Activated CD8-positive, alpha-beta memory T cell treated with anti-CD3 and anti-CD28 coated beads, Interleukin-2, amount 10 ng/mL, durations not matched to agents 7 days and 5 days (primary cell): ENCODE data around the gene PYGB. TPM values are rescaled to one million over a fixed set of nuclear protein-coding genes. Genes with fewer than 3 reads are reported as not detected.

ENCODE experiments used
- ATAC-seq: fragments of 150-1000 bp; cut with Tn5 transposase; one replicate; pipeline ENCODE4 v1.10.0; 2021; ENCODE audit warnings: moderate library complexity
- CTCF ChIA-PET: fragments of 350-600 bp; sonication (Branson Sonifier 250); formaldehyde crosslinking; loops from one replicate; lab custom pipeline; 2021; ENCODE audit warnings: antibody characterized with exemption; lab: Charles Lee
- DNase-seq: peaks from one replicate; pipeline ENCODE4 v3.0.0-alpha.2; 2020
- H3K27ac Mint-ChIP-seq: one replicate; pipeline ENCODE4 v1.8.0; 2021; ENCODE audit warnings: mild to moderate bottlenecking, mixed read lengths
- H3K27me3 Mint-ChIP-seq: one replicate; pipeline ENCODE4 v1.8.0; 2021; ENCODE audit warnings: mixed read lengths
- H3K36me3 Mint-ChIP-seq: one replicate; pipeline ENCODE4 v1.8.0; 2021; ENCODE audit warnings: mild to moderate bottlenecking, mixed read lengths
- H3K4me1 Mint-ChIP-seq: one replicate; pipeline ENCODE4 v1.8.0; 2021; ENCODE audit warnings: mixed read lengths
- H3K4me3 Mint-ChIP-seq: one replicate; pipeline ENCODE4 v1.8.0; 2021; ENCODE audit warnings: mild to moderate bottlenecking, moderate library complexity, mixed read lengths
- H3K9me3 Mint-ChIP-seq: one replicate; pipeline ENCODE4 v1.8.0; 2022; ENCODE audit warnings: low read depth, mixed read lengths
- total RNA-seq, 2 experiments: library from RNA; stranded (reverse); gene quantifications; one replicate each; pipeline ENCODE4 v1.2.3, GENCODE V29; 2021

Gene PYGB
- total RNA-seq, 2 experiments from 2014 or later: 28.4 to 36.8 TPM

GRCh38 chr20:25285856-25286798, 38.2 kb downstream of the PYGB start:
- DNase-seq: no peak
- H3K4me3 Mint-ChIP-seq: no peak overlapping the region
- H3K27ac Mint-ChIP-seq: no peak overlapping the region
- no peaks in the 10 kb centered on the region for H3K9me3 Mint-ChIP-seq
- no peaks in the 10 kb centered on the region for H3K27me3 Mint-ChIP-seq
- CTCF ChIA-PET: no interaction called here
- H3K36me3 Mint-ChIP-seq: peaks cover 6% of the 10 kb centered on the region
- H3K4me1 Mint-ChIP-seq: no peaks in the 10 kb centered on the region
- ATAC-seq: no peak

- DNase-seq (no peak), ATAC-seq (no peak)
- no peaks in the 10 kb centered on the region for H3K4me1 Mint-ChIP-seq
- peaks cover 6% of the 10 kb centered on the region for H3K36me3 Mint-ChIP-seq
- H3K27ac Mint-ChIP-seq: no peak overlapping the region
- CTCF ChIA-PET: no interaction called here
- H3K9me3 Mint-ChIP-seq: no peaks in the 10 kb centered on the region
- no peak overlapping the region for H3K4me3 Mint-ChIP-seq
- no peaks in the 10 kb centered on the region for H3K27me3 Mint-ChIP-seq
These were observed 39.0 kb downstream of the PYGB start for GRCh38 chr20:25286917-25287316.

GRCh38 chr20:25287631-25288290, 39.9 kb downstream of the PYGB start:
- no peaks in the 10 kb centered on the region for H3K4me1 Mint-ChIP-seq
- H3K27ac Mint-ChIP-seq: no peak overlapping the region
- H3K27me3 Mint-ChIP-seq: no peaks in the 10 kb centered on the region
- CTCF ChIA-PET: interaction anchor here (0.6 to 0.7 kb wide), 2 partner anchors 294 to 1363 kb away, joined by 3 read pairs; no protein-coding TSS in a partner anchor
- no peak overlapping the region for H3K4me3 Mint-ChIP-seq
- no peak for DNase-seq
- no peaks in the 10 kb centered on the region for H3K9me3 Mint-ChIP-seq
- ATAC-seq: no peak
- H3K36me3 Mint-ChIP-seq: peaks cover 6% of the 10 kb centered on the region

- Mint-ChIP-seq H3K4me1 (no peaks in the 10 kb centered on the region), H3K27ac (no peak overlapping the region), H3K27me3 (no peaks in the 10 kb centered on the region), H3K4me3 (no peak overlapping the region), H3K36me3 (peaks cover 6% of the 10 kb centered on the region), H3K9me3 (no peaks in the 10 kb centered on the region)
- CTCF ChIA-PET: interaction anchor here (0.6 to 0.7 kb wide), 2 partner anchors 294 to 1364 kb away, joined by 3 read pairs; no protein-coding TSS in a partner anchor
- DNase-seq: no peak
- no peak for ATAC-seq
These were observed 40.7 kb downstream of the PYGB start for GRCh38 chr20:25288291-25289181.

- Mint-ChIP-seq H3K36me3 (peaks cover 6% of the 10 kb centered on the region), H3K27ac (no peak overlapping the region), H3K4me1 (no peaks in the 10 kb centered on the region), H3K4me3 (no peak overlapping the region), H3K9me3 (no peaks in the 10 kb centered on the region), H3K27me3 (no peaks in the 10 kb centered on the region)
- ATAC-seq (no peak), DNase-seq (no peak)
- CTCF ChIA-PET: no interaction called here
These were observed 42.2 kb downstream of the PYGB start for GRCh38 chr20:25289886-25290597.

- CTCF ChIA-PET: no interaction called here
- ATAC-seq (no peak), DNase-seq (no peak)
- no peaks in the 10 kb centered on the region for H3K36me3 Mint-ChIP-seq
- no peak overlapping the region for H3K27ac Mint-ChIP-seq
- H3K4me1 Mint-ChIP-seq: no peaks in the 10 kb centered on the region
- H3K9me3 Mint-ChIP-seq: no peaks in the 10 kb centered on the region
- no peak overlapping the region for H3K4me3 Mint-ChIP-seq
- no peaks in the 10 kb centered on the region for H3K27me3 Mint-ChIP-seq
These were observed 43.0 kb downstream of the PYGB start for GRCh38 chr20:25290646-25291431.

GRCh38 chr20:25291432-25292133, 43.7 kb downstream of the PYGB start:
- CTCF ChIA-PET: no interaction called here
- H3K36me3 Mint-ChIP-seq: no peaks in the 10 kb centered on the region

GRCh38 chr20:25292176-25292891, 44.4 kb downstream of the PYGB start:
- Mint-ChIP-seq H3K9me3 (no peaks in the 10 kb centered on the region), H3K4me1 (peaks cover 7% of the 10 kb centered on the region), H3K27me3 (no peaks in the 10 kb centered on the region), H3K4me3 (no peak overlapping the region), H3K36me3 (no peaks in the 10 kb centered on the region), H3K27ac (no peak overlapping the region)
- CTCF ChIA-PET: interaction anchor here (1.1 kb wide), 1 partner anchor 37 kb away, joined by 3 read pairs; no protein-coding TSS in a partner anchor
- DNase-seq: no peak
- ATAC-seq: no peak

More at GRCh38 chr20:25291432-25292133, 43.7 kb downstream of the PYGB start:
- no peak for ATAC-seq
- H3K4me3 Mint-ChIP-seq: no peak overlapping the region
- H3K4me1 Mint-ChIP-seq: peaks cover 5% of the 10 kb centered on the region
- no peaks in the 10 kb centered on the region for H3K27me3 Mint-ChIP-seq
- no peaks in the 10 kb centered on the region for H3K9me3 Mint-ChIP-seq
- no peak overlapping the region for H3K27ac Mint-ChIP-seq
- no peak for DNase-seq

- H3K4me1 Mint-ChIP-seq: peaks cover 12% of the 10 kb centered on the region
- DNase-seq: no peak
- no peak for ATAC-seq
- H3K27me3 Mint-ChIP-seq: no peaks in the 10 kb centered on the region
- H3K36me3 Mint-ChIP-seq: no peaks in the 10 kb centered on the region
- H3K27ac Mint-ChIP-seq: no peak overlapping the region
- no peak overlapping the region for H3K4me3 Mint-ChIP-seq
- CTCF ChIA-PET: interaction anchor here (1.1 to 3.9 kb wide), 2 partner anchors 38 to 105 kb away, joined by 3 to 28 read pairs; no protein-coding TSS in a partner anchor
- H3K9me3 Mint-ChIP-seq: no peaks in the 10 kb centered on the region
These were observed 45.6 kb downstream of the PYGB start for GRCh38 chr20:25293507-25293906.

GRCh38 chr20:25293910-25294458, 46.1 kb downstream of the PYGB start:
- H3K4me3 Mint-ChIP-seq: no peak overlapping the region
- H3K27ac Mint-ChIP-seq: no peak overlapping the region
- CTCF ChIA-PET: interaction anchor here (1.0 to 3.9 kb wide), 3 partner anchors 15 to 114 kb away, joined by 5 to 28 read pairs (median 8); partner anchors contain the start of gene GINS1
- no peaks in the 10 kb centered on the region for H3K9me3 Mint-ChIP-seq
- ATAC-seq (no peak), DNase-seq (no peak)
- peaks cover 15% of the 10 kb centered on the region for H3K4me1 Mint-ChIP-seq
- no peaks in the 10 kb centered on the region for H3K36me3 Mint-ChIP-seq
- no peaks in the 10 kb centered on the region for H3K27me3 Mint-ChIP-seq
